ENCODE measurements around the gene GLB1L3.

GLB1L3 gene

DNA sequence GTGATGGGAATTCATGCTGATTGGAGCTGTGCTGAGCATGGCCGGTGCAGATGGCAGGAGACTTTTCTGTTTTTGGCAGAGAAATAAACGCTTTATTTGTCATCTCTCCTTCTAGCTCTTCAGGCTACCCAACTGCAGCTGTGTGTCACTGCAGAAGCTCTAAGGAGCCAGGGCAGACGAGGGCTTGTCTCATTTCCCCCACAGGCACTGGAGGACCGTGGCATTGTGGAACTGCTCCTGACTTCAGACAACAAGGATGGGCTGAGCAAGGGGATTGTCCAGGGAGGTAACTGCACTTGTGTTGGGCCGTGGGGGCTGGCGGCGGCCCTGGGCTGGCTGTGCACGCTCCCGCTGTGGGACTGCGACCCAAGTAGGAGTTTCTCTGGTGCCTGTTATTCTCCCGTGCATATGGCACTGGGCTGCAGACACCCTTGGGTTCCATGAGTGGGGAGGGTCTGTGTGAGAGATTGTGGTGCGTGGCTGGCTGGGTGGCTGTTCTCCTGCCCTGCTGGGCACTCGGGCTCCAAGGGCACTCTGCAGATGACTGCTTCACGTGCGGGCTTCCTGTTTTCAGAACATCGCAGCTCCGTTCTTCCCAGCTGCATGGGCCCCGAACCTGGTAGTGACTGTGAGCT lies 82.8 kb downstream of the GLB1L3 start:
- FAIRE-seq (no peak), DNase-seq (ENCODE audit: insufficient read length, low spot score) (no peak)

GRCh38 chr11:134359646-134360045 lies 83.5 kb downstream of the GLB1L3 start:
- DNase-seq (ENCODE audit: insufficient read length, low spot score) (no peak), FAIRE-seq (no peak)

DNA sequence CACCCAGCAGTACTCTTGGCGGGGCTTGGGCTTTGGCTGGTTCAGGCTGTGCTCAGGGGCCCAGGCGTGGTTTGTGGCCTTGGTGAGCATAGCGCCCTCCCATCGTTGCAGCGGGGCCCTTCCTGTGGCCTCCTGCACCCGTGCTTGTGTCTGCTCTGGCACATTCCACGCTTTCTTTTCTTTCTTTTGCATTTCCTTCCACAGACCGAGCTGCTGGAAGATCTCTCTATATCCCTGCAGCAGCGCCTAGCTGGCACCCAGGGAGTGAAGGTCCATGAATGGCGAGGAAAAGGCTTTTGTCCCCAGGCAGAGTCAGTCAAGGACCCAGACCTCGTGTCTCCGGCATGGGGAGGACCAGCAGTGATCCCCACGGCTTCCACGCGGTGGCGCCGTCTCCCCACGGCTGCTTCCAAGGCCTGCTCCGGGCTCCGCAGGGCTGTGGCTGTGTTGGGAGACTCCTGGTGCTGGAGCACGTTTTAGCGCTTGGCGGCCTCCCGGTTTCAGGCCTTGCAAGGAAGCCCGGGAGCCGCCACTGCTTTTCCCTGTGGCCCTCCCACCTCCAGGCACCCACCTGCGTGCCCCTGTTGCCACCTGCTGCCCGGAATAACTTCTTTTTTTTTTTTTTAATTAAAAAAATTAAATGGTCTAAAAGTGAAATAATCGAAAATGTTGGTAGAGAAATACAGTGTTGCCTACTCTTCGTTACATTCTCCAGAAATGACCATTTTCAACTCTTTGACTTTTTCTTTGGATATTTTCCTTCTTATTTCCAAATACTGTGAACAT lies 84.1 kb downstream of the GLB1L3 start:
- FAIRE-seq (no peak), DNase-seq (ENCODE audit: insufficient read length, low spot score) (peak; percentile 78)

- FAIRE-seq: no peak
- no peak for DNase-seq (ENCODE audit: insufficient read length, low spot score)
Measured at GRCh38 chr11:134361661-134362060, 85.5 kb downstream of the GLB1L3 start.

- FAIRE-seq: no peak
- no peak for DNase-seq (ENCODE audit: insufficient read length, low spot score)
Measured at GRCh38 chr11:134362192-134362901, 86.2 kb downstream of the GLB1L3 start.

- FAIRE-seq (no peak), DNase-seq (ENCODE audit: insufficient read length, low spot score) (no peak)
Measured at GRCh38 chr11:134363161-134363560, 87.0 kb downstream of the GLB1L3 start.

DNA sequence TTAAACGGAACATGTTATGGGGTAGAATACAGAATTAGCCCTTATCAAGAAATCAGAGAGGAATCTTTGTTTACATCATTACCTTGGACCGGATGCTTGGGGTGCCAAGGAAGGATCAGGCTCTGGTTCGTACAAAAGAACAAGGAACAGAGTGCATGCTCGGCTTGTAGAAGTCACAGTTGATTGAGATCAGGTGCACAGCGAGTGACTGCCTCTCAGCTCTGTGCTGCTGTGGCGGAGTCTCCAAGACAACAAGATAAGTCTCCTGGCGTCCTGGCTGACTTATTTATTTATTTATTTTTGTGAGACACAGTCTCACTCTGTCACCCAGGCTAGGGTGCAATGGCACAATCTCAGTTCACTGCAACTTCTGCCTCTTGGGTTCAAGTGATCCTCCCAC lies 87.4 kb downstream of the GLB1L3 start:
- FAIRE-seq (no peak), DNase-seq (ENCODE audit: insufficient read length, low spot score) (no peak)

DNA sequence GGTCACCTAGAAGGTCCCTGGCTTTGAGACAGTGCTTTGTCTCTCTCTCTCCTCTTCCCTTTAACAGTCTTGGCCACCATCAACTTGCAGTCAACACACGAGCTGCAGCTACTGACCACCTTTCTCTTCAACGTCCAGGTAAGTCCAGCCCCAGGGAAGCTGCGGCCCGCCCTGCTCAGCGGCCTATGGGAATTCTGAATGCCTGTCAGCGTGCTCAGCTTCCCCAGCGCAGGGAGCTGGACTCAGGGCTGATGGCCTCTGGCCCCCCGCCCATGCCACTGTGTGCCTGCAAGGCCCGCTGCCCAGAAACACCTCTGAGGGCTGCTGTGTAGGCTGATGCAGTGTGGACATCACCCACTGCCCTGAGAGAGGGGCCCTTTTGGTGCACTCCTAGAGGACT lies 88.1 kb downstream of the GLB1L3 start:
- DNase-seq (ENCODE audit: insufficient read length, low spot score) (no peak), FAIRE-seq (no peak)

- DNase-seq (ENCODE audit: insufficient read length, low spot score): no peak
- no peak for FAIRE-seq
Measured at GRCh38 chr11:134365011-134365925, 89.1 kb downstream of the GLB1L3 start.

DNA sequence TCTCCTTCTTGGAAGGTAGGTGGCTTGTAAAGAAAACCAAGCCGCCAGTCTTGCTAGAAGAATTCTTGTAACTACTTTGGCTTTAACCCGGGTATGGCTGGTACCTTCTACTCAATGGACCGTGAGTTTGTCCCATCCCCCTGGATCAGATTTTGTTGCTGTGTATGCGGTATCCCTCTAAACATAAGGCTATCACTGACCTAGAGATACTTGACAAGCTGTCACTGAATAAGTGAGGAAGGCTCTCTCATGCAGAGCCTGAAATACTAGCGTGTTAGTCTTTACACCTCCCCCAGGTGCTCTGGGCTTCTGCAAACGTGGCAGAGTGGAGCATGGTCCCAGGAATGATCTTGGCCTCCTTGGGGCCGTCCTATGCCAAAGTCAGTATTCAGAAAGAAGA lies 90.1 kb downstream of the GLB1L3 start:
- FAIRE-seq (no peak), DNase-seq (ENCODE audit: insufficient read length, low spot score) (no peak)

DNA sequence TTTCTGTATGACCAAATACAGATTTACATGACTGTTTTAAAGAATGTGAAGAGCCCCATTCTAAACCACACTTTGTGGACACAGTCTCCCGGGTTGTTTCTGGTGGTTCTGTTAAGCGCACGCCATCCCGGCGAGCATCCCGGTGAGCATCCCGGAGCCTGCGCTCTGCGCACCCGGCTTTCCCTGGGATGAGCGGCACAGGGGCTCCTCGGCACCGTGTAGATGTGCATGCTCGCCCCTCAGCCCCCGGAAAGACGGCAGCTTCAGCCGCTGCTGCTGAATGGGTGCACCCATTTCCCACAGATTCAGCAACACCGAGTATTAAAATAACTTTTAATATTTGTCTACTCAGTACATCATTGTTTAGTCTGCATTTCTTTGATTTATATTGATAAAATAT lies 91.6 kb downstream of the GLB1L3 start:
- FAIRE-seq (no peak), DNase-seq (ENCODE audit: insufficient read length, low spot score) (no peak)
